Measurements from ENCODE around the gene COPS9.

The COPS9 gene

DNA sequence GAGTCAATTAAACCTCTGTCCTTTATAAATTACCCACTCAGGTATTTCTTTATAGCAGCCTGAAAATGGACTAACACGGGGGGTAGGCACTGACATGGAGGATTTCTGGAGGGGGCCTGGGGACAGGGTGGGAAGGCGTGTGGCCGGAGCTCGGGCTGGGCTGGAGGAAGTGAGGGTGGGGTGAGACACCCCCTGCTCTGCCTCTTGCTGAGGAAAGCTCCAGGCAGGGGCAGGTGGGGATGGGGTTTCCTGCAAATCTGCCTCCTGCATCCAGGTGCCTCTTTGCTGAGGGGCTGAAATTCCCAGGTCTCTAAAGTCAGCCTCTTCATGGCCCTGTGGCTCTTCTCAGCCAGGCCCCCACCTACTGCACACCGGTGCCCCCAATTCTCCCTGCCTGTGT, 30.1 kb upstream of the COPS9 start:
- DNase-seq (ENCODE audit: low read depth): no peak

DNA sequence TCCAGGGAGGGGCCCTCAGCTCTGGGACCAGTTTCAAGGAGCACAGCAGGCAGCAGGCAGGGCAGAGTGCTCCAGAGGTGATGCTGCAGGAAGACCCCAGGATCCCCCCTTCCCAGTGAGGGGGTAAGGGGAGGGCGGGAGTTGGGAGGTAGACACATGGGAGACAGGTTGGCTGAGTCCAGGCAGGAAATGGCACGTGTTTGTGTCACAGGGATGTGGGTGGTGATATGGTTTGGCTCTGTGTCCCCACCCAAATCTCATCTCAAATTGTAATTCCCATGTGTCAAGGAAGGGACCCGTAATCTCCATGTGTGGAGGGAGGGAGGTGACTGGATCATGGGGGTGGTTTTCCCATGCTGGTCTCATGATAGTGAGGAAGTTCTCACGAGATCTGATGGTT, 29.6 kb upstream of the COPS9 start:
- no peak for DNase-seq (ENCODE audit: low read depth)

DNA sequence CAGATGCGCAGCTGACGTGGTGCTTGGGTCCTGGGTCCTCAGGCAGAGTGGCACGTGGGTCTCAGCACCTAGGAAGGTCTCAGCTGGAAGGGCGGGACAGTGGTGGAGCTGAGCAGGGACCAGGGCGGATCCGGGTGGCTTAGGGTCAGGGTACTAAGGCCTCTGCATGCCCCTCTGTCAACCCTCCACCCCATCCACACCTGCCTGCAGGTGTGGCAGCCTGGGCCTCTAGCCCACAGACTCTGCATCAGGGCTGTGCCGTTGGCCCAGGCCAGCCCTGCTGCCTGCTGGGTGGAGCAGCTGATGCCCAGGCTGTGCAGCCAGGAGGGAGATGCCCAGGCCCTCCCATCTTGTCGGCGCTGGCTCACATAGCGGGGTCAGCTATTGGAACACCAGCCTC, 28.9 kb upstream of the COPS9 start:
- no peak for DNase-seq (ENCODE audit: low read depth)

DNA sequence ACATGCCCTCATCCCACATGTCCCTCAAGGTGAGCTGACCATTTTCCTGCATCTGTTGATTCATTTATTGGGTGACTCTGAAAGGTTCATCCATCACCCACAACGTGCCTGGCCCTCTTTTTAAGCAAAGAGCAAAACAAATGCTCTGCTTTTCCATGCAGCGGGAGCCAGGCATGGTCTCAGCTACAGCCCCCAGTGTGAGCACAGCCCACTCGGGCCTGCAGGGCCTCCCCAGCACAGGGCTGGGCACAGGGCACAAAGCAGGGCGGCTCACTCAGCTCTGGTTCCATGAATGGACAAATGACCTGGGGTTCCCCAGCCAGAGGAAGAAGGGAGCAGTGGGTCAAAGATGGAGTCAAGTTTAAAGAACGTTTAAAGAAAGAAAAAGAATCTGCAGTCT, 28.5 kb upstream of the COPS9 start:
- DNase-seq (ENCODE audit: low read depth): no peak

DNA sequence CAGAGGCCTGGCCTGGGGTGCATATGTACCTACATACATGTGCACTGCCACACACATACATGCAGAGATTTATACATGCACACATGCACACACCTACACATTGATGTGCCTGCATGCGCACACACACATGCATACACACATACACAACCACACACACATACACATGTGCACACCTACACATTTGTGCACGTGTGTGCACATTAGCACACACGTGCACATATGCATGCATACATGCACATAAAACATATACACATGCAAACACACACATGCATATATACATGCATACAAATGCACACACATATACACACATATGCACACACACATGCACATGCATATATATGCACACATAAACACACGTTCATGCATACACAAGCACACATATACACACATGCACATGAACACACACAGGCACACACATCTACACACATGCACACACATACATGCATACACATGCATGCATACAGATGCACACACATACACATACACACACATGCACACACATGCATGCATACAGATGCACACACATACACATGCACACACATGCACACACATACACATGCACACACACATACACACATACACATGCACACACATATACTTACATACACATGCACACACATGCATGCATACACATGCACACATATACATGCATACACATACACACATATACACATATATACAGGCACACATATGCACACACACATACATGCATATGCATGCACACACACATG, 27.9 kb upstream of the COPS9 start:
- DNase-seq (ENCODE audit: low read depth): no peak

DNA sequence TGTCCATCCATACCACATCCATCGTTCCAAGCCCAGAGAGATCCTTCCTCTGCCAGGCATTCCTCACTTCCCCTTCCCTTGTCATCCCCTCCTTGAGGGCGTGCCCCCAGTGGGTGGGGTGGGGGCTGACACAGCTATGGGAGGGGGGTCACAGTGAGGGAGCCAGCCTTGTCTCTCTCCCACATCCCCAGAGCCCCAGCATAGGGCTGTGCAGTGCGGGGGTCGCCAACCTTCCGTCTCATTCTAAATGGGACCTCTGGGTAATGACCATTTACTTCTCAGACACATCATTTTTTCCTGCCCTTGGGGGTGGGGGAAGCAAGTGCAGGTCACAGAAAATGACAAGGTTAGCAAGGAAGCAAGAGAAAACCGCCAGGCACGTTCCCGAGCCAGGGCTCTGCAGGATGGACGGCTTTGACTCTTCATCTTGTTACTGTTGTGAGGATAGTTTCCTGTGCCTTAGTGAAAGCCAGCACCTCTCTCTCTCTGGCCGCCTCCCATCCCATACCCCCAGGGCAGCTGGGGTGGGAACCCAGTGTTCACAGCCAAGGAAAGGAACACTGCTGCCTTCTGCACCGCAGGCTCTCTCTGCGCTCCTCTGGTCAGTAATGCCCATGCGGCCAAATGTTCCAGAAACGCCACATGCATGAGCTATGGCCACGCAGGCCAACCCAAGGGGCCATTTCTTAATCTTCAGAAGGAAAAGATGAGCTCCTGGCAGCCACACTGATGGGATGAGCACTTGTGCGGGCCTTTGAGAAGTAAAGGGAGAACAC, 27.0 kb upstream of the COPS9 start:
- no peak for DNase-seq (ENCODE audit: low read depth)

DNA sequence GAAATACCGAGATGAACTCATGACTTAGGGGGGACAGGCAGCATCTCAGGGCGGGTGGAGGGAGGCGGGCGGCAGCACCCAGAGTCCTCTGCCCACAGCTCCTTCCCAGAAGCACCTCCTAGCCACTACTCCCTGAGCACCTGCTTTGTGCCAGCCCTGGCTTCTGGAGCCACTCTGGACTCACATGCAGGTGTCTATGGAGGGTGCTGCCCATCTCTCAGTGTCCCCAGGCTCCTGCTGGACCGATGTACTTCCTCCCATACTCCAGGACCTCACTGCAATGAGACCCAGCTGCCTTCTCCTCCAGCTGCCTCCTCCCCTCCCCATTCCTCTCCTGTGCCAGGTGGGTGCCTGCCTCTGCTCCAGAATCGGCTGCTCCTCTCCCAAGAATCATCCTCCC, 26.4 kb upstream of the COPS9 start:
- no peak for DNase-seq (ENCODE audit: low read depth)

DNA sequence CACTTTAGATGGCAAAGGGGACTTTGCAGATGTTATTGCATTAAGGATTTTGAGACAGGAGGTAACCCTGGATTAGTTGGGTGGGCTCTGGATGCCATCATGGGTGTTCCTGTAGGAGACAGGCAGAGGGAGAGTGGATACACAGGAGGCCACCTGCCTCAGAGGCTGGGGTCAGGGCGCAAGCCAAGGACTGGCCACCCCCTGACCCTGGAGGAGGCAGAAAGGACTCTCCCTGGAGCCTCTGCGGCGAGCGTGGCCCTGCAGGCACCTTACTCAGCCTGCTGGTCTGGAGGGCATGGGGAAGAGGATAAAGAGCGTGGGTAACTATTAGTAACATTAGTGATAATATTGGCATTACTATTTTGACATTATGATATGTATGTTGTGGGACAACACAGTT, 25.9 kb upstream of the COPS9 start:
- DNase-seq (ENCODE audit: low read depth): no peak

DNA sequence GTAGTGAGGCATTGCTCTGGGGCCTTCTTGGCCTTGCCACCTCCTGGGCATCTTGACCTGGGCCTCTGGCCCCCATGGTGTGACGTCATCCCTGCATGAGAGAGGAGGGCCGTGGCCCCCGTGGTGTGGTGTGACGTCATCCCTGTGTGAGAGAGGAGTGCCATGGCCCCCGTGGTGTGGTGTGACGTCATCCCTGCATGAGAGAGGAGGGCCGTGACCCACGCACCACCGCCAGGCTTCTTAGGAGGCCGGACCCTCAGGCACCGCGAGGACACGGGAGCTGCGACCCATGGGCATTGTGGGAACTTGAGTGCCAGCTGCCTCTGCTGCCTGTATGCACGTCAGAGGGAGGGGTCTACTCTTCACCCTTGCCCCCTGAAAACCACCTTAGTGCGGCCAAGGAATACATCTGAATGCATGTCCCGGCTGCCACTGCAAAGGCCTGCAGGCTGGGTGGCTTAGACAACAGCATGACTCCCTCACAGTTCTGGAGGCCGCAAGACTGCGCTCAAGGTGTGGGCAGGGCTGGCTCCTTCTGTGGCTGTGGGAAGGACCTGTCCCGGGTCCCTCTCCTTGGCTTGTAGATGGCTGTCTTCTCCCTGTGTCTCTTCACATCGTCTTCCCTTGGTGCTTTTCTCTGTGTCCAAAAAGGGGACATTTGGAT, 25.1 kb upstream of the COPS9 start:
- DNase-seq (ENCODE audit: low read depth): no peak

DNA sequence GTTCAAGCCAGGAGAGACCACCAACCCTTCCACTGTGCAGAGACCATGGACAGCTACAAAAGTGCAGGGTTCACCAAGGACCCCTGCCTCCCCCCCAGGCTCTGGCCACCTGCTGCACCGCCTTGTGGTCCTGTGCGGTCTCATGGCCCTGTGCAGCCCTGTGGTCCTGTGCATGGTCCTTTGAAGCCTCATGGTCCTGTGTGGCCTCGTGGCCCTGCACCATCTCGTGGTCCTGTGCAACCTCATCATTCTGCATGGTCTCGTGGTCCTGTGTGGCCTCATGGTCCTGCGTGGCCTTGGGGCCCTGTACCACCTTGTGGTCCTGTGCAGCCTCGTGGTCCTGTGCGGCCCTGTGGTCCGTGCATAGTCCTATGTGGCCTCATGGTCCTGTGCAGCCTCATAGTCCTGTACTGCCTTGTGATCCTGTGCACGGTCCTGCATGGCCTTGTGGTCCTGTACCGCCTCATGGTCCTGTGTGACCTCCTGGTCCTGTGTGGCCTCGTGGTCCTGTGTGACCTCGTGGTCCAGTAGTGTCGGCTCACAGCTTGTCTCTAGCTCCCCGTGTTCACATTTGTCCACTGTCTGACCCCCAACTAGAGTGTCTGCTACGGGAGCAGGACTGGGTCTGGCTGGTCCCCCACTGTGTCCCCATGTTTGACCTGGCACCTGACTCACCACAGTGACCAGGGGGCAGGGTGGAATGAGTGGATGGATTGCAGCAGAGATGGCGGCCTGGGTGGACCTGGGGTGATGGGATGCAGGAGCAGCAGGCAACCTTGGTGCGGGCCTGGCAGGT, 24.4 kb upstream of the COPS9 start:
- no peak for DNase-seq (ENCODE audit: low read depth)

DNA sequence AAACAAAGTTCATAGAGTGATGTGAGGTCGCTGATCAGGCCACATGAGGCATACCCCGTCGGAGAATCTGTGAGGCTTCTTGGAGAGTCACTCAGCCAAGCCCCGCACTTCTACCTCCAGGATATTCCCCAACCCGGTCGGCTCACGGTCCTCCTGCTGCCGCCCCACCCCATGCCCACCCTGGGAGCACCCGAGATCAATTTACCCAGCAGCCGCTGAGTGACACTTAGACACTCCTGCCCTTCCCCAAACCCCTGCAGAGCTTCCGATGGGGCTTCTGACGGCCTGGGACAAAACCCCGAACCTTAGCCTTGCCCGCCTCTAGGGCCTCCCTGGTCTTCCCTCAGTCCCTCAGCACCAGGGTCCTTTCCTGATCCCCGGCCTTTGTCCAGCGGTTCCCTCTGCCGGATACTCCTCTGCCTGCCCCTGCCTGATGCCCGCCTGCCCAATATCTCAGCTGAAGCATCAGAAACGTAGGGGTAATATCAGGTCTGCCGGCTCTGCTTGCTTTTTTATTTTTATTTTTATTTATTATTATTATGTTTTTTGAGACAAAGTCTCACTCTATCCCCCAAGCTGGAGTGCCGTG, 23.2 kb upstream of the COPS9 start:
- no peak for DNase-seq (ENCODE audit: low read depth)

DNA sequence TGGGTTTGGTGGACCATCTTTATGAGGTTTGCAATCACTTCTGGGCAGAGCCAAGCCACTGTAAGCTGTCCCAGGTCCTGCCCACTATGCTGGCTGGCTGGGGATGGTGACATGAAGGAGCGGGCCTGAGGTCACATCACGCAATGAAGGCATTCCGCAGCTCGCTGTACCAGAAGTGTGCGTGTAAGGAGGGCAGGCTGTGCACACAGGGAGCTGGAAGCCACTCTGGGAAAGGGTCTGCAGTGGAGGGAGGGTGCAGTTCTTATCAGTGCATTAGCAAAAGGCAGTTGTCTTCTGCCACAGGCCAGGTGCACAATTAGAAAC, 21.0 kb upstream of the COPS9 start:
- DNase-seq (ENCODE audit: low read depth): no peak

DNA sequence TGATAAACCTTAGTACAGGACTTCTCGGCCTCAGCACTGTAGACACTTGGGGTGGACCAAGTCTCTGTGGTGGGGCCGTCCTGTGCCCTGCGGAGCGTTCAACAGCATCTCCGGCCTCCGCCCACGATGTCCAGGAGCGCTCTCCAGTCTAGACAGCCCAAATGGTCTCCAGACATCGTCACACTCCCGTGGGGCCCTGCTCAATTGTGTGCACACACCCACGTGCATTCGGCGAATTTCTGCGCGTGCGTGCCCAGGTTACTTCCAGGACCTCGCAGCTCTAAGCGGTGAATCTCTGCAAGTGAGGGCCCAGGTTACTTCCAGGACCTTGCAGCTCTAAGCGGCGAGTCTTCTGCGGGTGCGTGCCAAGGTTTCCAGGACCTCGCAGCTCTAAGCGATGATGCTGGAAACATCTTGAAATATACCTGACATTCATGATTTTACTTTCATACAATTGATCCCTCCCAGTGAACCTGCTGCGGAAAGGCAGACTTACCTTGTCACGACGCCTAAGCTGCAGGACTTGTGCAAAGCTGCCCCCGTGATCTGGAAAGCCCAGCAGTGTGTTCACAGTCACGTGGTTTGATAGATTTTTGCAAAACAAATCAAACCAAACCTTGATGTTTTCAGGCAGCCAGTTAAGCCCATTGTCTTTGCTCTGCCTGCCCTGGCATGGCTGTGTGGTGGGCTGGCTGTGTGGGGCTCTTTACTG, 20.5 kb upstream of the COPS9 start:
- no peak for DNase-seq (ENCODE audit: low read depth)

DNA sequence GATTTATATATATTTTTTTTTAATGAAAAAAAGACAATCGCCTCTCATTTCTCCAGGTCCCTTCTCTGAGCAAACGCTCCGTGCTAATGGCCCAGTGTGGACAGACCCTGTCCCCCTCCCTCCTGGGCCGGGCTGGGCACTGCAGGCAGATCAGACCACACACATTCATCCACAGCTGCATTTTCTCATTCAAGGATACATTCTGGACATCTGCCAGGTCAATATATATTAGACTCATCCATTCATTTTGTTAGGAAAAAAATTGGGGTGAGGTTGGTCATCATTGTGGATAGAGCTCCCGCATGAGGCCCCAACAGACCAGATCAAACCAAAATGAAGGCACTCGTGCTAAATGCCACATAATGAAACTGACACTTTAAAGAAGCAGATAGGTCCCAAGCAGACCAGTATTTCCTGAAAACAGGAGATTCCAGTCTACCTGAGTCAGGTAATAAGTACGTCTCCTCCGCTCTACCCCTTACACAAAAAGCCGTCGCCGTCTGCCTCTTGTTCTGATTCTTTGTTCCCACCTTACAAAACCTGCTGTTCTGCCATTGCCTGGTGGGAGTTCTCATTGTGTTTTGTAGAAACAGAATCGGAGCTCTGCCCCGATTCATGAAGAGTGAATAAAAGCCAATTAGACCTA, 19.8 kb upstream of the COPS9 start:
- DNase-seq (ENCODE audit: low read depth): no peak

DNA sequence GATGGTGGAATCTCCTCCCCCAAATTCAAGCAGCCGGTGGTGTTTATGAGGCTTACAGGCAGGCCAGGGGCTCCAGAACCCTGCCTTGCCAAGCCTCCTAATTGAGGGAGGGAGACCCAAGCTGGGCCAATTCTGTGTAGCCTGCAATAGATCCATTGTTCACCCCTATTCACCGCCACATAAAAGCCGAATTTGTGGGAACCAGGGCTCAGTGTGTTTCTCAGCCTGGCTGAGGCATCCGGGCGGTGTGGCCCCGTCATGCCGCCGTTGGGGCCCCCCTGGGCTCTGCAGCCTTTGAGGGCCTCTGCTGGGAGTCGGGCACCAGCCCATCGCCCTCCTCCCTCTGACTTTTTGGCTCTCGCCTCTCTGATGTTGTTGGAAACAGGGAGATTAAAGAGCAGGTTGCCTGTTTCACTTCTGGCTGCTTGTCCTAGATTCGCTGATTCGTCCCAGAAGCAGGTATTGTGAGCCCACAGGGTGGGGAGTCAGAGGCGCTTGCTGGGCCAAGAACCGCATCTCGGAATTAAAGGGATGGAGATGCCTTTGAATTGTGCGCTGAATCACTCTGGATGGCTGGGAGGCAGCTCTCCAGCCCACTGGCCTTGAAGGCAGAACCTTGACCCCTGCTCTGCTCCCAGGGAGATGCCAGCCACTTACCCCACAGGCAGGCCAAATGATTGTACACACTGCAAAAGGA, 19.1 kb upstream of the COPS9 start:
- DNase-seq (ENCODE audit: low read depth): no peak

DNA sequence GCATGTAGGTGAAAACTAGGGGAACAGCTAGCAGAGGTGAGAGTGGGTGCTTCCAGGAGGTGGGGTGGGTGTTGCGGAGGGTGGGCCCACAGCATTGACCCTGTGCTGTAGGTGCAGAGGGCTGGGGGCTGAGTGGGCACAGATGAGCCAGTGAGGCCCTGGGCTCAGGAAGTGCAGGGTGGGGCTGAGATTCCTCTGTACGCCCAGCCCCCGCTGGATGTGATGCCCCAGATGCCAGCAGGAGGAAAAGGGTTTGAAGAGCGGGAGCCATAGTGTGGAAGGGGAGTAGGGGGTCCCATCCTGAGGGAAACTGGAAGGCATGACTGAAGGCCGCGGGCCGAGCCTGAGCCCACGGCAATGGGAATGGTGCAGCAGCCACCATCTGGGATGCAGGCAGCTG, 18.5 kb upstream of the COPS9 start:
- DNase-seq (ENCODE audit: low read depth): no peak

DNA sequence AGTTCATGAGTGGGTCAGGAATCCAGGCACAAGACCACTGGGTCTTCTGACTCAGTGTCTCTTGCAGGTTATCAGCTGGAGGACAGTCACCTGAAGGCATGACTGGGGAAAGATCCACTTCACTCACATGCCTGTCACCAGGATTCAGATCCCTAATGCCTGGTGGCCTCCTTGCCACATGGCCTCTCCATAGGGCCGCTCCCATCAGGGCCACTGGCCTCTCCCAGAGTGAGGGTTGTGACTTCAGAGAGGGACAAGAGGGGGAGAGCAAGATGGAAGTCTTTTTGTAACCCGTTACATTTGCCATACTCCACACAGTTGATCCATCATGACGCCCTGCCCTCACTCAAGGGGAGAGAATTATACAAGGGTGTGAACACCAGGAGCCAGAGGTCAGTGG, 17.3 kb upstream of the COPS9 start:
- DNase-seq (ENCODE audit: low read depth): no peak

DNA sequence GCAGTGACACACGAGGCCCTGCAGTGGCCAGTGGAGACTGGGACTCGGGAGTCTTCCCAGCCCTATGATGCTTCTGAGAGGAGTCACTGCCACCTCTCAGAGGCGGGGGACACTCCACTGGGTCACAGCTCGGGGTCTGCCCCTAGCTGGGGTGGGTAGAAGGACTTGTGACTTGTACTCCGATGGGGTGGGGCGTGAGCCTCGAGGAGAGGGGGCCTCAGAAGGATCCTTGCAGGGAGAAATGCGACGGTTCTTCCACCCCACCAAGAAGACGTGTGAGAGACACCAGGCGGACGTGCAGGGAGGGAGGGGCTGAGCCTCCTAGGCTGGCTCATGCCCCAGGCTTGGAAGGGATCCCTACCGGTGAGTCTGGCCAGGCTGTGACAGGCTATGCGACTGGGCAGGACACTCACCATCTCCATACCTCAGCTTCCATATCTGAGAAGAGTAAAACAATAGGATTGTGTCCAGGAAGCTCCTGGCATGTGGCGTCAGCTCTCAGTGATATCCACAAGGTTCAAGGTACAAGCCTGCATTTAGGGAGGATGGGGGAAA, 15.4 kb upstream of the COPS9 start:
- DNase-seq (ENCODE audit: low read depth): no peak

DNA sequence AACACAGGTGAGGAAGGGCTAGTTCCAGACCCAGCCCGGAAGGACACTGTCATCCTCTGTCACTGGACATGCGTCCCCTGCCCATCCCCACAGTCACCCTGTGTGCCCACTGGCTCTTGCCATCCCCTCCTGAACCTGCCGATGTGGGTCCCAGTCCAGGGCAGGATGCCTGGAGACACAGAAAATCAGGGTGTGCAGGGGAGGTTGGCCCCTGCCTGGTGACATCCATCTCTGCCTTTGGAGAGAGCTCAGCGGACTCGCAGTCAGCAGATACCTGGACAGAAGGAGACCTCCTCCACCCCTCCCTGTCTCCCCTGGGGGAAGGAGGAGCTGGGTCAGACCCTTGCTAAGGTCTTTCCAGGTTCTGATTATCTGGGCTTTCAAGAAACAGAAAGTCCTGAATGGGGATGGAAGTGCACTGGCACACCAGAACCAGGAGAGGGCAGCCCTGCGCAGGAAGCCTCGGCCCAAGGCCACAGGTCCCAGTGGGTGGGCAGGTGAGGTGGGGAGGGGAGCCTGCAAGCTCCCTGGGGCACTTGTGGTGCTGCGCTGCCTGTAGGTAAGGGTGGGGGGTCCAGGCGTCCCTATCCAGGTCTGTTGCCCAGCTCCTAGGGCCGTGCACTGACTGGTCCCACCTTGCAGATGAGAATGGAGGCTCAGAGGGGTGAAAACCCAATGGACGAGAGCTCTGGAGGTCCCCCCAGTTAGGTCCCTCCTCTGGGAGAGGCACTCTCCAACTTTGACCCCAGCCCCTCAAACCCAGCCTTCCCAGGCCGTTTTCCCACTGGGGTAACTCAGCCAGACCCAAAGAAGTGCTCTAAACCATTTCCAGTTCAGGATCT, 14.1 kb upstream of the COPS9 start:
- DNase-seq (ENCODE audit: low read depth): no peak

Measured in HS-27A (cell line).